NCI-H1930 (cell line): ENCODE measurements around the gene CADM4.
"Not testable (repeated sequence)": the region's sequence is repeated elsewhere in the genome, so short reads cannot be mapped to it uniquely, and the experiment has no call there.

Source experiments
- DNase-seq, 2 experiments: peaks; one replicate each; lab custom pipeline; 2025; lab: John Stamatoyannopoulos, UW

Gene CADM4, protein sequence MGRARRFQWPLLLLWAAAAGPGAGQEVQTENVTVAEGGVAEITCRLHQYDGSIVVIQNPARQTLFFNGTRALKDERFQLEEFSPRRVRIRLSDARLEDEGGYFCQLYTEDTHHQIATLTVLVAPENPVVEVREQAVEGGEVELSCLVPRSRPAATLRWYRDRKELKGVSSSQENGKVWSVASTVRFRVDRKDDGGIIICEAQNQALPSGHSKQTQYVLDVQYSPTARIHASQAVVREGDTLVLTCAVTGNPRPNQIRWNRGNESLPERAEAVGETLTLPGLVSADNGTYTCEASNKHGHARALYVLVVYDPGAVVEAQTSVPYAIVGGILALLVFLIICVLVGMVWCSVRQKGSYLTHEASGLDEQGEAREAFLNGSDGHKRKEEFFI

DNA sequence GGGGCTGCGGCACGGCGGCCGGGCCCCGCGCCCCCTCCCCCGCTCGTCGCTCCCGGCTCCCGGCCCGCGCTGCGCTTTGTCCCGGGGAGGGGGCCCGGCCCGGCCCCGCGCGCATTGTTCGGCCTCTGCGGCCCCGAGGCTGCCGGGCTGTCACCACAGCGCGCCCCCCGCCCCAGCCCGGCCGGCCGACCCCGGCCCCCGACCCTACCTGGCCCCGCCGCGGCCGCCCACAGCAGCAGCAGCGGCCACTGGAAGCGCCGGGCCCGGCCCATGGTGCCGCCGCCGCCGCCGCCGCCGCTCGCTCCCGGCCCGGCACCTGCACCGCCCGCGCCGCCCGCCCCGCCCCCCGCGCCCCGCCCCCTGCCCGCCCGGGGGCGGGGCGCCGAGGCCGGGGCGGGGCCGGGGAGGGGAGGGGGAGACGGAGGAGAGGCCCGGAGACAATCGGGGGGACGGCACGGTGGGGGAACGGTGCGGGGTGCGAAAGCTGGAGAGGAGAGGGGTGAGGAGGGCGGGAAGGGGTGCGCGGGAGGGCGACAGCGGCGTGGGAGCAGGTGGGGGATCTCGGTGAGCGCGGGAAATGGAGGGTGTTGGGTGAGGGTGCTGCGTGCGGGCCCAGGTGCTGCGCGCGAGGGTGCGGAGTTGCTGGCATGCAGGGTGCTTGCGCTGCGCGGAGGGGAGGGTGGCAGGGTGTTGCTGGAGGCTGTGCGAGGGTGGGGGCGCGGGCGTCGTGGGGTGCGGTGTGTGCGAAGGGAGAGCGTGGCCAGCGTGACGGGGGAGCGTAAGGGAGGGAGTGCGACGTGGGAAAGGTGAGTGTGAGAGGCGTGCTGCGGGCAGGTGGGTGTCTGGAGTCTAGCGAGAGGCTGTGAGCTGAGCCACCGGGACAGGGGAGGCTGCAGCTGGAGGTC, at the start of gene CADM4:
CADM4 (minus strand) TSS at position 332 of the 905 bp plus-strand sequence; CDS start at position 272, 60 bp downstream.
- DNase-seq: peak in 1 of 2 experiments; percentile 32

DNA sequence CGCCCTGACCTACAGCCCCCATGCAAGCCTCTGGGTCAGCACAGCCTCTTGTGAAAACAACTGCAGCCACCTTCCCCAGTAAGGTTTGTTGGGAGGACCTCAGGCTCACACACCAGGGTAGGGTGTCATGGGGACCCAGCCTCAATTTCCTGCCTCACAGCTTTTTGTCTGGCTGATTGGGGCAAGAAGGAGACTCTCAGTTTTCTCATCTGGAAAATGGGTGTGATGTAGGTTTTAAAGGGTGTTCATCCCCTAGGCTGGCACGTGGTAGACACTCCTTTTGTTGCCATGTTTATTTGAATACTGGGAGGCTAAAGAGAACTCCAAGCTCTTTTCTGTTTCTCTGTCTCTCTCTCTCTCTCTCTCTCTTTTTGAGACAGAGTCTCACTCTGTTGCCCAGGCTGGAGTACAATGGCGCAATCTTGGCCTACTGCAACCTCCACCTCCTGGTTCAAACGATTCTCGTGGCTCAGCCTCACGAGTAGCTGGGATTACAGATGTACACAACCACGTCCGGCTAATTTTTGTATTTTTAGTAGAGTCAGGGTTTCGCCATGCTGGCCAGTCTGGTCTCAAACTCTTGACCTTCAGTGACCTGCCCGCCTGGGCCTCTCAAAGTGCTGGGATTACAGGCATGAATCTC, 48.5 kb upstream of the CADM4 start:
- DNase-seq: no peak

- DNase-seq: no peak
These were observed 48.0 kb upstream of the CADM4 start for GRCh38 chr19:43687660-43687997.

- DNase-seq: no peak
These were observed 44.7 kb upstream of the CADM4 start for GRCh38 chr19:43684326-43684725.

GRCh38 chr19:43683905-43684304, 44.3 kb upstream of the CADM4 start:
- no peak for DNase-seq

DNA sequence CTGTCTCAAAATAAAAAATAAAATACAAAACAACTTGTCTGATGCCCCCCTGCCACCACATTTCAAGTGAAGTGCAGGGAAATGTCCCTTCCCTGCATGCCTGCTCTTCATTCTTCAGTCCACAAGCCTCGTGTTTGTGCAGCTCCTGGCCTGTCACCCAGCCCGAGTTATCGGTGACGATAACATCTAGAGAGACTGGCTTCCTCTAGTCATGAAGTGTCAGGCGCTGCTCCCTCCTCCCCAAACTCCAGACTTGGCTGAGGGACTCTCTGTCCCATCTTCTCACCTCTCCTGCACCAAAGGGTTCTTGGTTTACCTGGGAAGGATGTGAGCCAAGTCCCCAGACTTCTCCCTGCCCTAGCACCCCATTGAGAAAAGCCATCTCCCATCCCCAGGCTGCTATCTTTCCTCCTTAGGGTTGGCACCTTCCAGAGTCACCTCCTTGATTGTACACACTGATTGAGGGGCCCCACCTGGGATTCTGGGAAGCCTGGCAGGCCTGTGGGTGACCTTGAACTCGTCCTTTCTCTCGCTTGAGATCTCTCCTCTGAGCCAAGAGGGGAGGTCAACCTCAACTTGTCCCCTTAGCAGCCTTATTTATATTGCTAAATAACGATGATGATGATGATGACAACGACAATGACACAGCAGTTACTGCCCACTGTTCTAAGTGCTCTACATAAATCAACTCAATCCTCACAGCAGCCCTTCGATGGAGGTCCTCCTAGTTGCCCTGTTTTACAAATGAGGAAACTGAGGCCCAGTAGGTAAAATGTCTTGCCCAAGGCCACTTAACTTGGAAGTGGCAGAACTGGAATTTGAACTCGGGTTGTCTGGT, 43.4 kb upstream of the CADM4 start:
- no peak for DNase-seq

DNA sequence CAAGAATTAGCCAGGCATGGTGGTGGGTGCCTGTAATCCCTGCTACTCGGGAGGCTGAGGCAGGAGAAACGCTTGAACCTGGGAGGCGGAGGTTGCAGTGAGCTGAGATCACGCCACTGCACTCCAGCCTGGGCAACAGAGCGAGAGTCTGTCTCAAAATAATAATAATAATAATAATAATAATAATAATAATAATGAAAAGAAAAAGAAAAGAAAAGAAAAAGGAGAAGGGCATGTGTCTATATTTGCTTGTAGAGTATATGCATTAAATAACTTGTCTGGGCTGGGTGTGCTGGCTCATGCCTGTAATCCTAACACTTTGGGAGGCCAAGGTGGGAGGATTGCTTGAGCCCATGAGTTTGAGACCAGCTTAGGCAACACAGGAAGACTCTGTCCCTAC, 42.6 kb upstream of the CADM4 start:
- not testable (repeated sequence) for DNase-seq

DNA sequence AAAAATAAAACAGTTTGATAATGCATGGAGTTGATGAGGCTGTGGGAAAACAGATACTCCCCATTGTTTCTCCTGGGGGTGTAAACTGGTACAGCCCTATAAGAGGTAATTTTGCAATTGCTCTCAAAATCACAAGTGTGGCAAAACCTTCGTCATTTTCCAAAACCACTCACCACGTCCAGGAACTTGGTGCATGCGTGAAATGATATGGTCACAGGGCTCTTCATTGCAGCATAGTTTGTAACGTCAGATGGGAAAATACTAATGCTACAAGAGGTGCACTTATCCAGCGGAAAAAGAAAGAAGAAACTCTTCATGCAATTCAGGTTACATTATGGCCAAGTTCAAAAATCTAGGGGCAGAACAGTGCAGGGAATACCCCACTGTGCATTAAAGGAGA, 42.2 kb upstream of the CADM4 start:
- no peak for DNase-seq

GRCh38 chr19:43678512-43679261, 39.0 kb upstream of the CADM4 start:
- no peak for DNase-seq

DNA sequence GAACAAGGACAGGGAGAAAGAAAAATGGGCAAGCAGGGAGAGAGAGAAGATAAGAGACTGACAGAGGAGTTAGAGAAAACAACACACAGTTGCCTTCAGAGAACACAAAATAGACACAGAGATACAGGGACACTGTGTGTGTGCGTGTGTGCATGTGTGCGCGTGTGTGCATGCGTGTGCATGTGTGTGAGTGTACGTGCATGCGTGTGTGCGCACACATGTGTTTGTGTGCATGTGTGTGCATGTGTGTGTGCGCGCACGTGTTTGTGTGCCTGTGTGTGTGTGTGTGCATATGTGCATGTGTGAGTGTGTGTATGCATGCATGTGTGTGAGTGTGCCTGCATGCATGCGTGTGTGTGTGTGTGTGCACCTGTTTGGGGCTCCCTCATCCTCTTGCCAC, 36.3 kb upstream of the CADM4 start:
- no peak for DNase-seq

GRCh38 chr19:43675269-43675879, 35.7 kb upstream of the CADM4 start:
- DNase-seq: no peak

DNA sequence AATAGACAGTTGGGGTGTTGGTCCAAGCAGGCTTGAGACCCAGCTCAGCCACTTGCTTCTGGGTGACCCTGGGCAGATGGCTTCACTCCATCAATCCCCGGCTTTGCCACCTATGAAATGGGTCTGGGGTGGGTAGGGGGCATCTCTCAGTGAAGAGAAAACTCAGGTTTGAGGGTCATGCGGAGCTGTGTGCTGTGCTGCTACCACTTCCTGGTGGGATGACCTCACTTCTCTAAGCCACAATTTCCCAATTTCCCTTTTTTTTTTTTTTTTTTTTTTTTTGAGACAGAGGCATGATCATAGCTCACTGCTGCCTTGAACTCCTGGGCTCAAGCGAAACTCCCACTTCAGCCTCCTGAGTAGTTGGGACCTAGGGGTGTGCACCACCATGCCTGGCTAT, 34.9 kb upstream of the CADM4 start:
- no peak for DNase-seq

DNA sequence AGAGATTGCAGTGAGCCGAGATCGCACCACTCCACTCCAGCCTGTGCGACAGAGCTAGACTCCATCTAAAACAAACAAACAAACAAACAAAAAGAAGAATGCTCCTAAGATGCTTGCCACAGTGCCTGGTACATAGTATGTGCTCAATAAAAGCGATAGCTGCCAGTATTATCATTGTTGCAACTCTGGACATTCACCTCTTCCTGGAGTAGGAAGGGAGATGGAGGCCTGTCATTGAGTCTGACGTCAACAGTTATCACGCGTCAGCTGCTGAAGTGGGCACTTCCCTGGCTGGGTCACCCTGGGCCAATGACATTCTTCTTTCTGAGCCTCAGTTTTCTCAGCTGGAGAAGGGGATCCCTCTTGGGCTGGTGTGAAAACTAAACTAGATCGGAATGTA, 34.5 kb upstream of the CADM4 start:
- DNase-seq: no peak

GRCh38 chr19:43673637-43674036, 34.0 kb upstream of the CADM4 start:
- DNase-seq: no peak

GRCh38 chr19:43672061-43672679, 32.5 kb upstream of the CADM4 start:
- no peak for DNase-seq

- DNase-seq: peak; percentile 99
These were observed 28.9 kb upstream of the CADM4 start for GRCh38 chr19:43668406-43669109.

DNA sequence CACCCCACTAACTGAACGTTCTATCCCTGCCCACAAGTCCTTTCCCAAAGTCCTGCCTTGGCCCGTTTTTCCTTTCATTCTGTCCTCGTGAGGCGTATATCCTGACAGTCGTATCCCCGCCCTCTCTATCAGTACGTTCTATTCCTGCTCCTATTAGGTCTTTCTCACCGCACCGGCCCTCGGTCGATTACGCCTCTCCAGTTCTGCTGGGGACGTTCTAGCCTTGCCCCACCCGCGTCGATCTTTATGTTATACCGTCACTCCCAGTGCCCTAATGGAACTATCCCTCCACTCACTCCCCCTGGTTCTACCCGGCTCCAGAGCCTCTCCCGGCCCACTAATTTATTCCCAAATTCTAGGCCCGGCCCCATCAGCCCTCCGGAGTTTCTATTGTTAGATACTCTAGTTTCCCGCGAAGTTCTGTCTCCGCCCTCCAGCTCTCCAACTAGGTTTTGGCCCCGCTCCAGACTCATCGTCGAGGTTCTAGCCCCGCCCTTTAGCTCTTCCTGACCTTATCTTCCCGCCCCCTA, 28.3 kb upstream of the CADM4 start:
- DNase-seq: no peak

- no peak for DNase-seq
These were observed 27.7 kb upstream of the CADM4 start for GRCh38 chr19:43667126-43667875.
